Breast epithelium (tissue), 3 donors: Measurements from ENCODE around the gene CTU1.

Experiments
- CTCF ChIP-seq, 3 donors: fragments of 450-650 bp; IDR thresholded peaks; one replicate each; pipeline ENCODE4 v1.5.1; 2016 to 2017; ENCODE audit warnings: antibody characterized with exemption in 3 of 3, mild to moderate bottlenecking in 3 of 3, moderate library complexity in 3 of 3
- POLR2A ChIP-seq: fragments of 450-650 bp; IDR thresholded peaks from one replicate; pipeline ENCODE4 v1.6.1; 2016; ENCODE audit warnings: antibody characterized with exemption, mild to moderate bottlenecking, moderate library complexity
- POLR2AphosphoS5 ChIP-seq, 3 donors: sonication (generic); formaldehyde crosslinking; IDR thresholded peaks; one replicate each; pipeline ENCODE4 v1.6.1; 2017; ENCODE audit warnings: antibody characterized with exemption in 3 of 3

DNA sequence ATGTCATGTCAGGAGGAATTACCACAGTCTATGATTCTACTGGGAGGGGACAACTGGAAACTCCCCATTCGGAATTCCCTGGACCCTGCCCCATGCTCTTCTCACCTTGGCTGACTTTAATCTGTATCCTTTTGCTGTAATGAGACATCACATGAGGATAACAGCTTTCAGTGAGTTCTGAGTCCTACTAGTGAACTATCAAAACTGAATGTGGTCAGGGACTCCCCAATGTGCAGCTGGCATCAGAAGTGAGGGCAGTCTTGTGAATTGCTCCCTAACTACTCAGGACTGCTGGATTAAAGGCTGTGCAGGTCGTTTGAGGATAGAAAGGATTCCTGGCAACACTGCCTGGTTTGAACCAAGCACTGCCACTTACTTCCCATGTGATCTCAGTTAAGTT lies 49.1 kb upstream of the CTU1 start:
- TF ChIP-seq CTCF (IDR thresholded peaks at IDR 0.05) (no peak), POLR2A (no peak), POLR2AphosphoS5 (IDR thresholded peaks at IDR 0.05) (no peak)
